Measurements from ENCODE around the gene PLCL2.

DNA sequence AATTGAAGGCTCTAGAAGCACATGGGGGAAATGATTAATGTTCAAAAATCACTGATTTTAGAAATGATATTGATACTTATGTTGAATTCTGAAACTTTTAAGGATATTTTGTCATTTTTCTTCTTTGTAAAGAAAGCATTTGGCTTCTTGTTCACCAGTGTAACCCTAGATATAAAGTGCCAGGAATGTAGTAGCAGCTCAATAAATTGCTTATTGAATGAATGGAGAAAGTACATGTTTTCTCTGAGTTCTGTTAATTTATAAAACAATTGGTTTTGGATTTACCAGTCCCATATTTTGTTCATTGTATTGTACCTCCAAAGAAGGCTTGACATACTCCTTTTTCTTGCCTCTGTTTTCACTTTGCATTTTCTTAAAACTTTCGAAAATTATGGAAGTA, 2.4 kb downstream of the PLCL2 start:
- TF ChIP-seq, protein P1, sequence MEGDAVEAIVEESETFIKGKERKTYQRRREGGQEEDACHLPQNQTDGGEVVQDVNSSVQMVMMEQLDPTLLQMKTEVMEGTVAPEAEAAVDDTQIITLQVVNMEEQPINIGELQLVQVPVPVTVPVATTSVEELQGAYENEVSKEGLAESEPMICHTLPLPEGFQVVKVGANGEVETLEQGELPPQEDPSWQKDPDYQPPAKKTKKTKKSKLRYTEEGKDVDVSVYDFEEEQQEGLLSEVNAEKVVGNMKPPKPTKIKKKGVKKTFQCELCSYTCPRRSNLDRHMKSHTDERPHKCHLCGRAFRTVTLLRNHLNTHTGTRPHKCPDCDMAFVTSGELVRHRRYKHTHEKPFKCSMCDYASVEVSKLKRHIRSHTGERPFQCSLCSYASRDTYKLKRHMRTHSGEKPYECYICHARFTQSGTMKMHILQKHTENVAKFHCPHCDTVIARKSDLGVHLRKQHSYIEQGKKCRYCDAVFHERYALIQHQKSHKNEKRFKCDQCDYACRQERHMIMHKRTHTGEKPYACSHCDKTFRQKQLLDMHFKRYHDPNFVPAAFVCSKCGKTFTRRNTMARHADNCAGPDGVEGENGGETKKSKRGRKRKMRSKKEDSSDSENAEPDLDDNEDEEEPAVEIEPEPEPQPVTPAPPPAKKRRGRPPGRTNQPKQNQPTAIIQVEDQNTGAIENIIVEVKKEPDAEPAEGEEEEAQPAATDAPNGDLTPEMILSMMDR (IDR thresholded peaks at IDR 0.05; ENCODE audit: low read length) = no peak
- no peak for TF ChIP-seq EZH2 (IDR thresholded peaks at IDR 0.05; ENCODE audit: borderline replicate concordance, low read length)

Measured in OCI-LY1 (cell line).